Measurements from ENCODE around the gene SERPINA4. TPM values are rescaled to one million over a fixed set of nuclear protein-coding genes. Genes with fewer than 3 reads are reported as not detected.

SERPINA4 gene
- total and polyA plus RNA-seq, 9 of the 15 experiments (the other 6 are each of a cell fraction or from before 2014, with no cell fraction given) = not detected

Other genes with a start within 250 kb of the SERPINA4 start
Only the 7 nearest of the 9 such genes appear.
- not detected in 2 replicates for gene SERPINA2, start 194.7 kb upstream of the SERPINA4 start, total RNA-seq (2014; rRNA removed)
- not detected in 2 replicates for gene SERPINA2, start 194.7 kb upstream of the SERPINA4 start, total RNA-seq (2014; rRNA removed; fragmentation: Illumina TruSeq; extraction: Trizol)
- not detected in 2 replicates for gene SERPINA2, start 194.7 kb upstream of the SERPINA4 start, total RNA-seq (2015; rRNA removed; fragmentation: Illumina TruSeq; extraction: Trizol)
- gene SERPINA2, start 194.7 kb upstream of the SERPINA4 start, total RNA-seq (2021) = not detected in 2 replicates
- gene SERPINA2, start 194.7 kb upstream of the SERPINA4 start, polyA plus RNA-seq (2011; rRNA removed) = not detected in 2 replicates
- not detected in 2 replicates for gene SERPINA2, start 194.7 kb upstream of the SERPINA4 start, polyA plus RNA-seq (2014; fragmentation: Illumina TruSeq; extraction: Trizol)
- not detected for gene SERPINA2, start 194.7 kb upstream of the SERPINA4 start, polyA plus RNA-seq (2014; fragmentation: Nextera tagmentation; extraction: Ambion mirVana)
- not detected in 2 replicates for gene SERPINA2, start 194.7 kb upstream of the SERPINA4 start, polyA plus RNA-seq (2014; rRNA removed)
- gene SERPINA1, start 172.8 kb upstream of the SERPINA4 start, total RNA-seq (2014; rRNA removed) = not detected in 2 replicates
- gene SERPINA1, start 172.8 kb upstream of the SERPINA4 start, total RNA-seq (2014; rRNA removed; fragmentation: Illumina TruSeq; extraction: Trizol) = not detected in 2 replicates
- not detected in 2 replicates for gene SERPINA1, start 172.8 kb upstream of the SERPINA4 start, total RNA-seq (2015; rRNA removed; fragmentation: Illumina TruSeq; extraction: Trizol)
- 4.1 and 6.0 TPM in 2 replicates for gene SERPINA1, start 172.8 kb upstream of the SERPINA4 start, total RNA-seq (2021)
- not detected in 2 replicates for gene SERPINA1, start 172.8 kb upstream of the SERPINA4 start, polyA plus RNA-seq (2011; rRNA removed)
- gene SERPINA1, start 172.8 kb upstream of the SERPINA4 start, polyA plus RNA-seq (2014; fragmentation: Illumina TruSeq; extraction: Trizol) = not detected in 2 replicates
- not detected for gene SERPINA1, start 172.8 kb upstream of the SERPINA4 start, polyA plus RNA-seq (2014; fragmentation: Nextera tagmentation; extraction: Ambion mirVana)
- not detected in 2 replicates for gene SERPINA1, start 172.8 kb upstream of the SERPINA4 start, polyA plus RNA-seq (2014; rRNA removed)
- gene SERPINA11, start 108.6 kb upstream of the SERPINA4 start, total RNA-seq (2014; rRNA removed) = not detected in 2 replicates
- gene SERPINA11, start 108.6 kb upstream of the SERPINA4 start, total RNA-seq (2014; rRNA removed; fragmentation: Illumina TruSeq; extraction: Trizol) = not detected in 2 replicates
- gene SERPINA11, start 108.6 kb upstream of the SERPINA4 start, total RNA-seq (2015; rRNA removed; fragmentation: Illumina TruSeq; extraction: Trizol) = not detected in 2 replicates
- not detected in 2 replicates for gene SERPINA11, start 108.6 kb upstream of the SERPINA4 start, total RNA-seq (2021)
- gene SERPINA11, start 108.6 kb upstream of the SERPINA4 start, polyA plus RNA-seq (2011; rRNA removed) = not detected in 2 replicates
- not detected in 2 replicates for gene SERPINA11, start 108.6 kb upstream of the SERPINA4 start, polyA plus RNA-seq (2014; fragmentation: Illumina TruSeq; extraction: Trizol)
- gene SERPINA11, start 108.6 kb upstream of the SERPINA4 start, polyA plus RNA-seq (2014; fragmentation: Nextera tagmentation; extraction: Ambion mirVana) = not detected
- gene SERPINA11, start 108.6 kb upstream of the SERPINA4 start, polyA plus RNA-seq (2014; rRNA removed) = not detected in 2 replicates
- gene SERPINA9, start 85.2 kb upstream of the SERPINA4 start, total RNA-seq (2014; rRNA removed) = not detected in 2 replicates
- not detected in 2 replicates for gene SERPINA9, start 85.2 kb upstream of the SERPINA4 start, total RNA-seq (2014; rRNA removed; fragmentation: Illumina TruSeq; extraction: Trizol)
- not detected in 2 replicates for gene SERPINA9, start 85.2 kb upstream of the SERPINA4 start, total RNA-seq (2015; rRNA removed; fragmentation: Illumina TruSeq; extraction: Trizol)
- gene SERPINA9, start 85.2 kb upstream of the SERPINA4 start, total RNA-seq (2021) = not detected in 2 replicates
- not detected in 2 replicates for gene SERPINA9, start 85.2 kb upstream of the SERPINA4 start, polyA plus RNA-seq (2011; rRNA removed)
- gene SERPINA9, start 85.2 kb upstream of the SERPINA4 start, polyA plus RNA-seq (2014; fragmentation: Illumina TruSeq; extraction: Trizol) = not detected in 2 replicates
- not detected for gene SERPINA9, start 85.2 kb upstream of the SERPINA4 start, polyA plus RNA-seq (2014; fragmentation: Nextera tagmentation; extraction: Ambion mirVana)
- gene SERPINA9, start 85.2 kb upstream of the SERPINA4 start, polyA plus RNA-seq (2014; rRNA removed) = not detected in 2 replicates
- gene SERPINA12, start 52.0 kb upstream of the SERPINA4 start, total RNA-seq (2014; rRNA removed) = not detected in 2 replicates
- gene SERPINA12, start 52.0 kb upstream of the SERPINA4 start, total RNA-seq (2014; rRNA removed; fragmentation: Illumina TruSeq; extraction: Trizol) = not detected in 2 replicates
- gene SERPINA12, start 52.0 kb upstream of the SERPINA4 start, total RNA-seq (2015; rRNA removed; fragmentation: Illumina TruSeq; extraction: Trizol) = not detected in 2 replicates
- gene SERPINA12, start 52.0 kb upstream of the SERPINA4 start, total RNA-seq (2021) = not detected in 2 replicates
- gene SERPINA12, start 52.0 kb upstream of the SERPINA4 start, polyA plus RNA-seq (2011; rRNA removed) = not detected in 2 replicates
- not detected in 2 replicates for gene SERPINA12, start 52.0 kb upstream of the SERPINA4 start, polyA plus RNA-seq (2014; fragmentation: Illumina TruSeq; extraction: Trizol)
- gene SERPINA12, start 52.0 kb upstream of the SERPINA4 start, polyA plus RNA-seq (2014; fragmentation: Nextera tagmentation; extraction: Ambion mirVana) = not detected
- not detected in 2 replicates for gene SERPINA12, start 52.0 kb upstream of the SERPINA4 start, polyA plus RNA-seq (2014; rRNA removed)
- not detected in 2 replicates for gene SERPINA5, start 20.0 kb downstream of the SERPINA4 start, total RNA-seq (2014; rRNA removed)
- not detected in 2 replicates for gene SERPINA5, start 20.0 kb downstream of the SERPINA4 start, total RNA-seq (2014; rRNA removed; fragmentation: Illumina TruSeq; extraction: Trizol)
- gene SERPINA5, start 20.0 kb downstream of the SERPINA4 start, total RNA-seq (2015; rRNA removed; fragmentation: Illumina TruSeq; extraction: Trizol) = not detected in 2 replicates
- 0.34 and 0.38 TPM in 2 replicates for gene SERPINA5, start 20.0 kb downstream of the SERPINA4 start, total RNA-seq (2021)
- gene SERPINA5, start 20.0 kb downstream of the SERPINA4 start, polyA plus RNA-seq (2011; rRNA removed) = not detected in 2 replicates
- gene SERPINA5, start 20.0 kb downstream of the SERPINA4 start, polyA plus RNA-seq (2014; fragmentation: Illumina TruSeq; extraction: Trizol) = not detected in 2 replicates
- gene SERPINA5, start 20.0 kb downstream of the SERPINA4 start, polyA plus RNA-seq (2014; fragmentation: Nextera tagmentation; extraction: Ambion mirVana) = not detected
- gene SERPINA5, start 20.0 kb downstream of the SERPINA4 start, polyA plus RNA-seq (2014; rRNA removed) = not detected in 2 replicates
- not detected in 2 replicates for gene SERPINA3, start 50.9 kb downstream of the SERPINA4 start, total RNA-seq (2014; rRNA removed)
- gene SERPINA3, start 50.9 kb downstream of the SERPINA4 start, total RNA-seq (2014; rRNA removed; fragmentation: Illumina TruSeq; extraction: Trizol) = not detected in 2 replicates
- not detected in 2 replicates for gene SERPINA3, start 50.9 kb downstream of the SERPINA4 start, total RNA-seq (2015; rRNA removed; fragmentation: Illumina TruSeq; extraction: Trizol)
- gene SERPINA3, start 50.9 kb downstream of the SERPINA4 start, total RNA-seq (2021) = 2.3 and 2.8 TPM in 2 replicates
- not detected in 2 replicates for gene SERPINA3, start 50.9 kb downstream of the SERPINA4 start, polyA plus RNA-seq (2011; rRNA removed)
- gene SERPINA3, start 50.9 kb downstream of the SERPINA4 start, polyA plus RNA-seq (2014; fragmentation: Illumina TruSeq; extraction: Trizol) = not detected in 2 replicates
- gene SERPINA3, start 50.9 kb downstream of the SERPINA4 start, polyA plus RNA-seq (2014; fragmentation: Nextera tagmentation; extraction: Ambion mirVana) = not detected
- not detected in 2 replicates for gene SERPINA3, start 50.9 kb downstream of the SERPINA4 start, polyA plus RNA-seq (2014; rRNA removed)